Activated CD8-positive, alpha-beta T cell treated with anti-CD3 and anti-CD28 coated beads, Interleukin-2, amount 10 ng/mL, durations not matched to agents 7 days and 5 days (primary cell): ENCODE results near the gene EME1. TPM values are rescaled to one million over a fixed set of nuclear protein-coding genes. Genes with fewer than 3 reads are reported as not detected.

ENCODE experiments used
- ATAC-seq: fragments of 150-1000 bp; cut with Tn5 transposase; one replicate; pipeline ENCODE4 v1.10.0; 2021; ENCODE audit warnings: moderate library complexity
- CTCF ChIA-PET: fragments of 350-600 bp; sonication (Branson Sonifier 250); formaldehyde crosslinking; loops from one replicate; lab custom pipeline; 2021; ENCODE audit warnings: antibody characterized with exemption; lab: Charles Lee
- POLR2A ChIA-PET: fragments of 350-600 bp; sonication (Branson Sonifier 250); formaldehyde crosslinking; loops from one replicate; lab custom pipeline; 2021; ENCODE audit warnings: antibody characterized with exemption; lab: Charles Lee
- DNase-seq: peaks from one replicate; pipeline ENCODE4 v3.0.0-alpha.2; 2020
- H3K27ac Mint-ChIP-seq: one replicate; pipeline ENCODE4 v1.8.0; 2021; ENCODE audit warnings: mild to moderate bottlenecking, mixed read lengths
- H3K27me3 Mint-ChIP-seq: one replicate; pipeline ENCODE4 v1.8.0; 2021; ENCODE audit warnings: low read depth, mixed read lengths
- H3K36me3 Mint-ChIP-seq: one replicate; pipeline ENCODE4 v1.8.0; 2021; ENCODE audit warnings: low read depth, mixed read lengths
- H3K4me1 Mint-ChIP-seq: one replicate; pipeline ENCODE4 v1.8.0; 2021; ENCODE audit warnings: low read depth, mixed read lengths
- H3K4me3 Mint-ChIP-seq: one replicate; pipeline ENCODE4 v1.8.0; 2021; ENCODE audit warnings: mild to moderate bottlenecking, mixed read lengths
- H3K9me3 Mint-ChIP-seq: one replicate; pipeline ENCODE4 v1.8.0; 2022; ENCODE audit warnings: mixed read lengths; ENCODE audit not compliant: insufficient read depth
- total RNA-seq, 2 experiments: library from RNA; stranded (reverse); gene quantifications; one replicate each; pipeline ENCODE4 v1.2.3, GENCODE V29; 2021

Gene EME1
- total RNA-seq, 2 experiments from 2014 or later, result 23.5 to 27.8 TPM

DNA sequence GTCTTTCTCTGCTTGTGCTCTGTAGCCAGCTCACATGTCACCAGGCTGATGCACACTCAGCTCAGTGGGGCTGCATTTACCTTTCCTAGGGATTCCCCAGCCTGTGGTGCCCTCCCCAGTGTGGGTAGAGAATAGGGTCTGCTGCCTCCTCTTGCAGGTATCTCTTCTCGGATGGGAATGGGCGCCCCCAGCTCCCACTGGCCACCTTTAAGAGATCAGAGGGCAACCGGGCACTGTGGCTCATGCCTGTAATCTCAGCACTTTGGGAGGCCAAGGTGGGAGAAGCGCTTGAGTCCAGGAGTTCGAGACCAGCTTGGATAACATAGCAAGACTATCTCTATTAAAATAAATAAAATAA lies 23.8 kb upstream of the EME1 start:
- H3K4me3 Mint-ChIP-seq, result no peak overlapping the region

DNA sequence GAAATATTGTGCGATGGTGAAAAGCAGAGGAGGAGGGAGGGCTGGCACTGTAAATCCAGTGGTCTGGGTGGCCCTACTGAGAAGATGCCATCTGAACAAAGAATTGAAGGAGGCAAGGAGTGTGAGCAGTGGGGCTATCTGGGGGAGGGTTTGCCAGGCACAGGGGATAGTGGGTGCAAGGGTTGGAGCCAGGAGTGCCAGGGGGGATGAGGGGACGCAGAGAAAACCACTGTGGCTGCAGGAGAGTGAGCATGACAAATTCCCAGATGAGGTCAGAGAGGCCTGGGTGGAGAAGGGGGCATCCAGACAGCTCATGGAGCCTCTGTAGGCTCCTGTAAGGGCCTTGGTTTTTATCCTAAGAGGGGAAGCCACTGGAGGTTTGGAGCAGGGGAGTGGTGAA lies 22.3 kb upstream of the EME1 start:
- no peaks in the 10 kb centered on the region for H3K9me3 Mint-ChIP-seq
- peaks cover 16% of the 10 kb centered on the region for H3K36me3 Mint-ChIP-seq
- CTCF ChIA-PET, result interaction anchor here (2.6 kb wide), 1 partner anchor 11 kb away, joined by 12 read pairs; no protein-coding TSS in a partner anchor
- H3K27ac Mint-ChIP-seq, result no peak overlapping the region
- peaks cover 35% of the 10 kb centered on the region for H3K4me1 Mint-ChIP-seq
- POLR2A ChIA-PET, result no interaction called here
- H3K4me3 Mint-ChIP-seq, result no peak overlapping the region
- H3K27me3 Mint-ChIP-seq, result no peaks in the 10 kb centered on the region
- no peak for DNase-seq
- ATAC-seq, result no peak

More for the DNA sequence above, 23.8 kb upstream of the EME1 start:
- peaks cover 47% of the 10 kb centered on the region for H3K4me1 Mint-ChIP-seq
- no peaks in the 10 kb centered on the region for H3K9me3 Mint-ChIP-seq
- no peak for DNase-seq
- H3K36me3 Mint-ChIP-seq, result peaks cover 11% of the 10 kb centered on the region
- H3K27me3 Mint-ChIP-seq, result no peaks in the 10 kb centered on the region
- CTCF ChIA-PET, result interaction anchor here (0.9 to 5.0 kb wide), 3 partner anchors 12 to 255 kb away, joined by 4 to 43 read pairs (median 7); partner anchors contain the start of gene LRRC59
- POLR2A ChIA-PET, result interaction anchor here (0.9 to 3.1 kb wide), 3 partner anchors 13 to 48 kb away, joined by 3 to 18 read pairs (median 5); partner anchors contain the start of genes EME1, LRRC59 and MRPL27
- peak overlapping the region; percentile 42 for H3K27ac Mint-ChIP-seq
- ATAC-seq, result no peak

DNA sequence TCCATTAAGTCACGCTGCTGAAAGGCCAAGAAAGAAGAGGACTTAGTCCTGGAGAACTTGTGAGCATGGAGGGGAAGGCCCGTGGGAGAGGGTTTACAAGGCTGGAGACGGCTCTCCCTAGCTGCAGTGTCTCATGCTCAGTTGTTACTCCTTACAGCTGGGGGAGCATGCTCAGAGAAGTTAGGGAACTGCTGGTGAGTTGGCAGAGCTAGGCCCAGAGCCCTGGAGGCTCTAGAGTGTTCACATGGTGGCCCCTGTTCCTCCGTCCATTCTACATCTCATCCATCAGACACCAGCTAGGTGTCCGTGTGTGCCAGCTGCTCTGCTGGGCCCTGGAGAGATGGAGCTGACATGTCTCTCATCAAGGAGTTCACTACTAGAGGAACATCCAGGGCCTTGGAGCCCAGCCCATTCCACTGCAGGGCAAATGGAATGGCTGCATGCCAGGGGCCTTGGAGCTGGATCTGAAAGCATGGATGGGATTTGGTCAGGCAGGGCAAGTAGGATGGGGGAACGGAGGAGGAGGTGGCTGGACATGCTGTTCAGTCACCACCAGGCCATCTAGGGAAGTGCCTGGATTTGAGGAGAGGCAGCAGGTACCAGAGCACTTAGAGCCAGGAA lies 20.8 kb upstream of the EME1 start:
- H3K36me3 Mint-ChIP-seq, result peaks cover 22% of the 10 kb centered on the region
- ATAC-seq, result no peak
- H3K27ac Mint-ChIP-seq, result peak overlapping the region; percentile 36
- no peaks in the 10 kb centered on the region for H3K27me3 Mint-ChIP-seq
- H3K4me1 Mint-ChIP-seq, result peaks cover 26% of the 10 kb centered on the region
- DNase-seq, result no peak
- H3K9me3 Mint-ChIP-seq, result no peaks in the 10 kb centered on the region
- H3K4me3 Mint-ChIP-seq, result no peak overlapping the region
- ChIA-PET POLR2A (no interaction called here), CTCF (interaction anchor here (2.6 kb wide), 1 partner anchor 9 kb away, joined by 12 read pairs; no protein-coding TSS in a partner anchor)

DNA sequence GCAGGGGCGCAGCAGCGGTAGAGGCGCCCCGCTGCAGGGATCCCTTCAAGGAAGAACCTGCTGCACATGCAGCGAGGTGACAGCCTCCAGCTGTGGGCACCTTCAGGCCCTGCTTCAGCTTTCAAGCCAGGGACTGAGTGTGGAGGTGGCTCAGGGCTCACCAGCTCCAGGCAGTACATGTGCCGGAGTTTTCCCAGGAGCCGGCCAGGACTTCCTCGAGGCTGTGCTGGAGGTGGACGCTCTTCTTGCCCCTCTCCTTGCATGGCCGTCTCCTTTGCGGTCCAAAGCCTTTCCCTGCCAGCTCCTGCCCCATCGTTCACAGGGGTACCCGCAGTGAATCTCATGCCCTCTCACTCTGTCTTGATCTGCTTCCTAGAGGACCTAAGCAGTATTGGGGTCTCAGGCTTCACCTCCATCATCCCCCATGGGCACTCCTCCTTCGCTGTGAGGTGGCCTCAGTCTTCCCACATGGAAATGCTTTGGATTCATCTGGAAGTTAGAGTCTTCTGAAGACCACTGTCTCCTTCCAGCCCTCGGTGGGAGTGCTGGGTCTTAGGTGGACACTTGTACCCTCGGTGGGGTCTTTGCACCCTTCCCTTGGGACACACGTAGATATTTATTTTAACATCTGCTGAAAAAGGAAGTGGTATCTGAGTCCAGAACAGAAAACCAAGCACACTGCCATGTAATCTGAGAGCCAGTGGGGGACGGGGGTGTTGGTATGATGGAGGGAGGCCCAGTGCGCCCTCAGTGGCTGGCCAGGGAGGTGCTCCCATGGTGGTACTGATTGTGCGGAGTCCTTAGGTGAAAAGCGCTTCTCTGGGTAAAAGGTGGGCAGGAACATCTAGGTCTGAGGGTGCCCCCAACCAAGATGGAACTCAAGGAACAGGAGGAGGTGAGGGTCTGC lies 20.1 kb upstream of the EME1 start:
- Mint-ChIP-seq H3K27me3 (no peaks in the 10 kb centered on the region), H3K27ac (no peak overlapping the region), H3K9me3 (no peaks in the 10 kb centered on the region), H3K4me1 (peaks cover 19% of the 10 kb centered on the region), H3K36me3 (peaks cover 27% of the 10 kb centered on the region), H3K4me3 (no peak overlapping the region)
- ChIA-PET CTCF (interaction anchor here (2.6 kb wide), 1 partner anchor 9 kb away, joined by 12 read pairs; no protein-coding TSS in a partner anchor), POLR2A (no interaction called here)
- ATAC-seq, result no peak
- no peak for DNase-seq

DNA sequence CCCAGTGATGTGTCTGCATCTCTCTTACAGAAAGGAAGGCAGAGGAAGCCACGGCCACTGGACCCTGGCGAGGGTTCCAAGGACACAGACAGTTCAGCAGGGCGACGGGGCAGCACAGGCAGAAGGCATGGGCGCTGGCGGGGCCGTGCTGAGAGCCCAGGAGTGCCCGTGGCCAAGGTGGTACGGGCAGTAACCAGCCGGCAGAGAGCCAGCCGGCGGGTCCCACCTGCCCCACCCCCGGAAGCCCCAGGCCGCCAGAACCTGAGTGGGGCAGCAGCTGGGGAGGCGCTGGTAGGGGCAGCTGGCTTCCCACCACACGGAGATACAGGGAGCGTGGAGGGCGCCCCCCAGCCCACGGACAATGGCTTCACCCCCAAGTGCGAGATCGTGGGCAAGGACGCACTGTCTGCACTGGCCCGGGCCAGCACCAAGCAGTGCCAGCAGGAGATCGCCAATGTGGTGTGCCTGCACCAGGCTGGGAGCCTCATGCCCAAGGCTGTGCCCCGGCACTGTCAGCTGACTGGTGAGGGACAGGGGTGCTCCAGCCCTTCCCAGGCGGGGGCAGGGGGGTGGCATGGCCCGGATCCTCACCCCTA lies 19.3 kb upstream of the EME1 start:
- peaks cover 12% of the 10 kb centered on the region for H3K4me1 Mint-ChIP-seq
- ATAC-seq (no peak), DNase-seq (no peak)
- H3K27ac Mint-ChIP-seq, result no peak overlapping the region
- peaks cover 34% of the 10 kb centered on the region for H3K36me3 Mint-ChIP-seq
- POLR2A ChIA-PET, result no interaction called here
- H3K9me3 Mint-ChIP-seq, result no peaks in the 10 kb centered on the region
- CTCF ChIA-PET, result interaction anchor here (1.0 kb wide), 1 partner anchor 9 kb away, joined by 3 read pairs; no protein-coding TSS in a partner anchor
- H3K4me3 Mint-ChIP-seq, result no peak overlapping the region
- H3K27me3 Mint-ChIP-seq, result no peaks in the 10 kb centered on the region

DNA sequence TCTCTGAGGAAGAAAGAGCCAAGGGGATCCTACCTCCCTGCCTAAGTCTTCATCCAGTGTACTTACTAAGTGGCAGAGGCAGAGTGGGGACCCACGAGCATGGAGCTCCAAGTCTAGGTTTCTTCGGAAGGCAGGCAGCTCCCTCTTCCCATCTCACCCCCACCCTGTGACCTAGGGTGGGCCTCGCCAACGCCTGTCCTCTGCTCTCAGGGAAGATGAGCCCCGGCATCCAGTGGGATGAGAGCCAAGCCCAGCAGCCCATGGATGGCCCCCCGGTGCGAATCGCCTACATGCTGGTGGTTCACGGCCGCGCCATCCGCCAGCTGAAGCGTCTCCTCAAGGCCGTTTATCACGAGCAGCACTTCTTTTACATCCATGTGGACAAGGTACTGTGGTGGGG lies 18.8 kb upstream of the EME1 start:
- POLR2A ChIA-PET, result no interaction called here
- H3K9me3 Mint-ChIP-seq, result no peaks in the 10 kb centered on the region
- H3K27ac Mint-ChIP-seq, result no peak overlapping the region
- no peak overlapping the region for H3K4me3 Mint-ChIP-seq
- H3K4me1 Mint-ChIP-seq, result peaks cover 11% of the 10 kb centered on the region
- CTCF ChIA-PET, result interaction anchor here (1.0 to 1.5 kb wide), 2 partner anchors 9 to 43 kb away, joined by 3 to 4 read pairs; partner anchors contain the start of gene LRRC59
- peaks cover 35% of the 10 kb centered on the region for H3K36me3 Mint-ChIP-seq
- ATAC-seq (no peak), DNase-seq (no peak)
- no peaks in the 10 kb centered on the region for H3K27me3 Mint-ChIP-seq

DNA sequence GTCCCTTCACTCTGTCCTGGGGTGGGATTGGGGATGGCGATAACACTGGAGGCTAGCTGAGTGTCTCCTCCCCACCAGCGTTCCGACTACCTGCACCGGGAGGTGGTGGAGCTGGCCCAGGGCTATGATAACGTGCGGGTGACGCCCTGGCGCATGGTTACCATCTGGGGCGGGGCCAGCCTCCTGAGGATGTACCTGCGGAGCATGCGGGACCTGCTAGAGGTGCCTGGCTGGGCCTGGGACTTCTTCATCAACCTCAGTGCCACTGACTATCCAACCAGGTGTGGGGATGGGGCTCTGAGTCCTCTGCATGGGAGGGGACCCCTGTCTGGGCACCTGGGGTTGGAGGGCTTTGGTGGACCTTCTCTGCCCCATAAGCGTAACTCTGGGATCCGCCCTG lies 18.3 kb upstream of the EME1 start:
- DNase-seq (no peak), ATAC-seq (no peak)
- H3K4me3 Mint-ChIP-seq, result no peak overlapping the region
- ChIA-PET CTCF (interaction anchor here (1.0 to 1.5 kb wide), 2 partner anchors 8 to 43 kb away, joined by 3 to 4 read pairs; partner anchors contain the start of gene LRRC59), POLR2A (no interaction called here)
- peaks cover 10% of the 10 kb centered on the region for H3K4me1 Mint-ChIP-seq
- no peaks in the 10 kb centered on the region for H3K27me3 Mint-ChIP-seq
- H3K36me3 Mint-ChIP-seq, result peaks cover 36% of the 10 kb centered on the region
- no peaks in the 10 kb centered on the region for H3K9me3 Mint-ChIP-seq
- H3K27ac Mint-ChIP-seq, result no peak overlapping the region

DNA sequence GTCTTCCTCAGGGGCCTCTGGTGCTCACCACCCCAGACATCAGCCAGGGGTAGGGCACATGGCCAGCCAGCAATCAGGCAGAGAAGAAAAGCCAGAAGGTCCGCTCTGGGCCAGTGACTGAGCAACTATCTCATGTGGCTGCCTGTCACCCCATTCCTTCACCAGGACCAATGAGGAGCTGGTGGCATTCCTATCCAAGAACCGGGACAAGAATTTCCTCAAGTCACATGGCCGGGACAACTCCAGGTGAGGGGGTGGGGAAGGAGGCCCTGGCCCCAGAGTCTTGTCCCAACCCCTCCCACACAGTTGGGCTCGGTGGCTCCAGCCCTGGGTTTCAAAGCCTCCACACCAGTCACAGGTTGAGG lies 17.7 kb upstream of the EME1 start:
- DNase-seq, result no peak
- CTCF ChIA-PET, result interaction anchor here (1.5 kb wide), 1 partner anchor 42 kb away, joined by 4 read pairs; the partner anchor contains the start of gene LRRC59
- Mint-ChIP-seq H3K27me3 (no peaks in the 10 kb centered on the region), H3K4me3 (no peak overlapping the region), H3K27ac (no peak overlapping the region), H3K36me3 (peaks cover 36% of the 10 kb centered on the region), H3K9me3 (no peaks in the 10 kb centered on the region), H3K4me1 (peaks cover 15% of the 10 kb centered on the region)
- POLR2A ChIA-PET, result no interaction called here
- no peak for ATAC-seq

DNA sequence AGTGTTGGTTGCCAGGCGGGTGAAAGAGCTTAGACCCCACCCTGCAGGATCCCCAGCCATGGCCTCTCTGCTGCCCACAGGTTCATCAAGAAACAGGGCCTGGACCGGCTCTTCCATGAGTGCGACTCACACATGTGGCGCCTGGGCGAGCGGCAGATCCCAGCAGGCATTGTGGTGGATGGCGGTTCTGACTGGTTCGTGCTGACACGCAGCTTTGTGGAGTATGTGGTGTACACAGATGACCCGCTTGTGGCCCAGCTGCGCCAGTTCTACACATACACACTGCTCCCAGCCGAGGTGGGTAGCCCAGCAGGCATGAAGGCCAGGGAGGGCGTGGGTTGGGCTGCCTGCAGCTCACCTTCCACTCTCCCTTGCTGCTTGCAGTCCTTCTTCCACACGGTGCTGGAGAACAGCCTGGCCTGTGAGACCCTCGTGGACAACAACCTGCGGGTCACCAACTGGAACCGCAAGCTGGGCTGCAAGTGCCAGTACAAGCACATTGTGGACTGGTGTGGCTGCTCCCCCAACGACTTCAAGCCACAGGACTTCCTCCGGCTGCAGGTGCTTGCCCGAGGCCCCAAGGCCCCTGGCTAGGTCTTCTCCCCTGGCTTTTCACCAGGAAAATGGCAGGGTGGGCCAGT lies 17.2 kb upstream of the EME1 start:
- Mint-ChIP-seq H3K9me3 (no peaks in the 10 kb centered on the region), H3K36me3 (peaks cover 38% of the 10 kb centered on the region), H3K4me3 (no peak overlapping the region), H3K27me3 (no peaks in the 10 kb centered on the region), H3K4me1 (peaks cover 17% of the 10 kb centered on the region), H3K27ac (no peak overlapping the region)
- DNase-seq (no peak), ATAC-seq (no peak)
- ChIA-PET CTCF (interaction anchor here (1.5 kb wide), 1 partner anchor 42 kb away, joined by 4 read pairs; the partner anchor contains the start of gene LRRC59), POLR2A (no interaction called here)

DNA sequence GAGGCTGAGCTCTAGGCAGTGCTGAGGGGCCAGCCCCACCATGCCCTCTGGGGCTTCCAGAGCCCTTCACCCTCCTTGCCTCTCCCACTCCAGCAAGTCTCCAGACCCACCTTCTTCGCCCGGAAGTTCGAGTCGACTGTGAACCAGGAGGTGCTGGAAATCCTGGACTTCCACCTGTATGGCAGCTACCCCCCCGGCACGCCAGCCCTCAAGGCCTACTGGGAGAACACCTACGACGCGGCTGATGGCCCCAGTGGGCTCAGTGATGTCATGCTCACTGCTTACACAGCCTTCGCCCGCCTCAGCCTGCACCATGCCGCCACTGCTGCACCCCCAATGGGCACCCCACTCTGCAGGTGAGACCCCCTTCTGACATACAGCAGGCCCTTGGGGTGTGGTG lies 16.6 kb upstream of the EME1 start:
- Mint-ChIP-seq H3K27me3 (no peaks in the 10 kb centered on the region), H3K4me1 (peaks cover 20% of the 10 kb centered on the region), H3K36me3 (peaks cover 38% of the 10 kb centered on the region), H3K4me3 (no peak overlapping the region), H3K27ac (no peak overlapping the region), H3K9me3 (no peaks in the 10 kb centered on the region)
- no peak for ATAC-seq
- ChIA-PET POLR2A (no interaction called here), CTCF (no interaction called here)
- DNase-seq, result no peak

DNA sequence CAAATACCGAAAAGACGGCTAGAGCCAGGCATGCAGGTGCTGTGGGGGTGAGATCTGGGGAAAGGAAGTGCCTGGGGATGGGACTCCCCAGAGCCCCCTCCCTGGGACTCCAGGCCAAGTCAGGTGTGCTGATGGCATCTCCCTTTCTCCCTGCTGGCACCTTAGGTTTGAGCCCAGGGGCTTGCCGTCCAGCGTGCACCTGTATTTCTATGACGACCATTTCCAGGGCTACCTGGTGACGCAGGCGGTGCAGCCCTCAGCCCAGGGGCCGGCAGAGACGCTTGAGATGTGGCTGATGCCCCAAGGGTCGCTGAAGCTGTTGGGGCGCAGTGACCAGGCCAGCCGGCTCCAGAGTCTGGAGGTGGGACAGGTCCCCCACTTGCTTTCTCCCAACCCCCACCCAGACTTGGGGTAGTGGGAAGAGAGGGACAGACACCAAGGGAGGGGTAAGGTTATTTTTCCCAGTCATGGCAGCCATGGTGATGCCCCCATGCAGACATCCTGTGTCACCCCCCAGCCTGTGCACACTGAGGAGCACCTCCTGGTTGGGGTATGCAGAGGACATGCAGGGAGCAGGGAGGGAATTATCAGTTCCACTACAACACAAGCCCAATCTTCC lies 16.0 kb upstream of the EME1 start:
- H3K4me1 Mint-ChIP-seq, result peaks cover 24% of the 10 kb centered on the region
- no peaks in the 10 kb centered on the region for H3K27me3 Mint-ChIP-seq
- DNase-seq (no peak), ATAC-seq (no peak)
- H3K4me3 Mint-ChIP-seq, result no peak overlapping the region
- ChIA-PET CTCF (no interaction called here), POLR2A (no interaction called here)
- H3K36me3 Mint-ChIP-seq, result peaks cover 38% of the 10 kb centered on the region
- H3K9me3 Mint-ChIP-seq, result no peaks in the 10 kb centered on the region
- H3K27ac Mint-ChIP-seq, result no peak overlapping the region
